C4-2B (cell line): ENCODE data around the gene NEU1.
A peak's percentile ranks its signal among the peaks of the same experiment; 100 is the strongest.
"Not testable (repeated sequence)": the region's sequence is repeated elsewhere in the genome, so short reads cannot be mapped to it uniquely, and the experiment has no call there.

Experiments used
- H3K27ac ChIP-seq: fragments of 450-650 bp; 2 replicates; pipeline ENCODE4 v1.5.1; 2017
- CTCF ChIP-seq: fragments of 450-650 bp; conservative IDR thresholded peaks from 2 replicates; pipeline ENCODE4 v1.5.1; 2017; ENCODE audit warnings: mild to moderate bottlenecking
- ZFX ChIP-seq: fragments of 450-650 bp; IDR thresholded peaks from 2 replicates; pipeline ENCODE4 v1.6.1; 2017

NEU1 gene

GRCh38 chr6:31844507-31844906, 18.1 kb downstream of the NEU1 start:
- TF ChIP-seq ZFX = no peak
- TF ChIP-seq CTCF = no peak

GRCh38 chr6:31842053-31842452, 20.6 kb downstream of the NEU1 start:
- TF ChIP-seq ZFX (no peak), CTCF (no peak)
- no peak overlapping the region for H3K27ac ChIP-seq

More at GRCh38 chr6:31844507-31844906, 18.1 kb downstream of the NEU1 start:
- no peak overlapping the region for H3K27ac ChIP-seq

- H3K27ac ChIP-seq = not testable (repeated sequence)
Observed at GRCh38 chr6:31839779-31840126, 22.9 kb downstream of the NEU1 start.

GRCh38 chr6:31838968-31839367, 23.7 kb downstream of the NEU1 start:
- TF ChIP-seq CTCF (no peak), ZFX (no peak)
- no peak overlapping the region for H3K27ac ChIP-seq

- peak overlapping the region; percentile 1; the same call in 1 of the 2 replicates for H3K27ac ChIP-seq
Observed at GRCh38 chr6:31838114-31838553, 24.5 kb downstream of the NEU1 start.

GRCh38 chr6:31837369-31838113, 25.1 kb downstream of the NEU1 start:
- peak overlapping the region; percentile 97; the same call in 1 of the 2 replicates for H3K27ac ChIP-seq
- TF ChIP-seq CTCF (no peak), ZFX (no peak)

GRCh38 chr6:31836474-31837368, 25.9 kb downstream of the NEU1 start:
- no peak for TF ChIP-seq CTCF
- TF ChIP-seq ZFX = no peak
- peak overlapping the region; percentile 97 for H3K27ac ChIP-seq

- H3K27ac ChIP-seq = peak overlapping the region; percentile 97
- TF ChIP-seq CTCF (no peak), ZFX (no peak)
Observed at GRCh38 chr6:31836047-31836473, 26.6 kb downstream of the NEU1 start.
